Immature natural killer cell (primary cell): ENCODE data around the gene ATF6B. TPM values are rescaled to one million over a fixed set of nuclear protein-coding genes. Genes with fewer than 3 reads are reported as not detected.

Source experiments
- DNase-seq, 3 donors: peaks; one replicate each; pipeline ENCODE4 v3.0.0; 2022; ENCODE audit warnings: mixed read lengths in 1 of 3
- H3K27ac Mint-ChIP-seq, 6 donors: one replicate each; pipeline ENCODE4 v1.8.0; 2020; ENCODE audit warnings: mixed read lengths in 6 of 6, mild to moderate bottlenecking in 5 of 6, inconsistent platforms in 4 of 6, moderate library complexity in 3 of 6
- H3K27me3 Mint-ChIP-seq, 3 donors: one replicate each; pipeline ENCODE4 v1.8.0; 2020 to 2021; ENCODE audit warnings: low read depth in 3 of 3, mild to moderate bottlenecking in 3 of 3, mixed read lengths in 3 of 3, moderate library complexity in 3 of 3, inconsistent platforms in 1 of 3
- H3K36me3 Mint-ChIP-seq, 3 donors: one replicate each; pipeline ENCODE4 v1.8.0; 2020; ENCODE audit warnings: mixed read lengths in 3 of 3, inconsistent platforms in 2 of 3, mild to moderate bottlenecking in 2 of 3
- H3K4me1 Mint-ChIP-seq, 2 donors: one replicate each; pipeline ENCODE4 v1.8.0; 2020; ENCODE audit warnings: inconsistent platforms in 2 of 2, mild to moderate bottlenecking in 2 of 2, mixed read lengths in 2 of 2, moderate library complexity in 1 of 2
- H3K4me3 Mint-ChIP-seq, 5 donors: one replicate each; pipeline ENCODE4 v1.8.0; 2020; ENCODE audit warnings: mild to moderate bottlenecking in 5 of 5, mixed read lengths in 5 of 5, inconsistent platforms in 3 of 5, moderate library complexity in 3 of 5
- H3K9me3 Mint-ChIP-seq, 6 donors: one replicate each; pipeline ENCODE4 v1.8.0; 2020; ENCODE audit warnings: mild to moderate bottlenecking in 6 of 6, mixed read lengths in 6 of 6, inconsistent platforms in 4 of 6, moderate library complexity in 3 of 6
- polyA plus RNA-seq, 3 donors: library from polyadenylated mRNA; unstranded; fragments of 300-500 nt; fragmentation: Illumina TruSeq; gene quantifications; one replicate each; pipeline ENCODE4 v1.2.3, GENCODE V29; 2021

The ATF6B gene
- 10 to 100 TPM; 19.1 to 39.6 (median 20.7) TPM for polyA plus RNA-seq

DNA sequence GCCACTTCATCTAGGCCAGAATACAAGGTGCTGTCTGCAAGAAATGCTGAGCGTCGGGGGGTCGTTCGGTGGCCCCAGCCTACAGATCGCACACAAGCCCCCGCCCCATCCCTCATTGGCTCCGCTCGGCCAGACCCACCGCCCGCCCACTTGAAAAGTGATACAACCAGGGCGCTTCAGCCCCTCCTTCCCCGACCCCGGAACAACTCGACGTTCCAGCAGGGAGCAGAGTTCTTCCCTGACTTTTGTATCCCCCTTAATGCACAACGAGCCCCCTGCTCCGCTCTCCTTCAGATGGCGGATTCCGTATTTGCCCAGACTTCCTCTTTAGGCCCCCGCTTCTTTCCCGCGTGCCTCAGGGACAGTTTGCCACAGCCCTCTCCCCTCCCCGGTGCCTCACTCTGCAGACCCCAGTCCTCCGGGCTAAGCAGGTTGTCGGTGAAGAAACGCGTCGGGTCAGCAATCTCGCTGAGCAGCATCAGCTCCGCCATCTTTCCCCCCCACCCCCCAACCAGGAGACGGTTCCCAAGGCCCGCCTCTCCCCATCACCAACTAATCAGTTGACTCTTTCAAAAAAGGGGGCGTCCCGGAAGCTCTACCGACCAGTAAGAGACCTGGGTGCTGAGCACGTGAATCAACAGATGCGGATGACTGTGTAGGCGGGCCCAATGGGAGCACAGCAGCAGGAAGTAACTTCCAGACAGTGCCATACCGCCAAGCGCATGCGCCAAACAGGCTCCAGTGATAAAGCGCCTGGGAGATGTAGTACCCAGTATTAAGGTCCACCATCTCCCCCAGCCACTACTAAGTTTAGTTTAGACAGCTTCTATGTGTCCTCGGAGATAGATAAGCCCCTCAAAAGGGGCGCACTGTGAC, at the start of gene ATF6B:
TSS of gene ATF6B (minus strand) at position 530 of the 876 bp plus-strand sequence. CDS start at position 491, 39 bp downstream.
- H3K4me3 Mint-ChIP-seq, result peak within 1 kb of the TSS; percentile 97 to 99 (median 98)
- peaks cover 0 to 10% (median 3%) of the 10 kb centered on the region in 3 donors for H3K27me3 Mint-ChIP-seq
- H3K4me1 Mint-ChIP-seq, result peaks cover 50 to 63% of the 10 kb centered on the region in 2 donors
- peak within 1 kb of the TSS; percentile 90 to 99 (median 98) for H3K27ac Mint-ChIP-seq
- peak; percentile 96 to 98 (median 97) for DNase-seq
- H3K9me3 Mint-ChIP-seq, result no peaks in the 10 kb centered on the region
- H3K36me3 Mint-ChIP-seq, result peaks cover 6 to 14% (median 11%) of the 10 kb centered on the region in 3 donors

DNA sequence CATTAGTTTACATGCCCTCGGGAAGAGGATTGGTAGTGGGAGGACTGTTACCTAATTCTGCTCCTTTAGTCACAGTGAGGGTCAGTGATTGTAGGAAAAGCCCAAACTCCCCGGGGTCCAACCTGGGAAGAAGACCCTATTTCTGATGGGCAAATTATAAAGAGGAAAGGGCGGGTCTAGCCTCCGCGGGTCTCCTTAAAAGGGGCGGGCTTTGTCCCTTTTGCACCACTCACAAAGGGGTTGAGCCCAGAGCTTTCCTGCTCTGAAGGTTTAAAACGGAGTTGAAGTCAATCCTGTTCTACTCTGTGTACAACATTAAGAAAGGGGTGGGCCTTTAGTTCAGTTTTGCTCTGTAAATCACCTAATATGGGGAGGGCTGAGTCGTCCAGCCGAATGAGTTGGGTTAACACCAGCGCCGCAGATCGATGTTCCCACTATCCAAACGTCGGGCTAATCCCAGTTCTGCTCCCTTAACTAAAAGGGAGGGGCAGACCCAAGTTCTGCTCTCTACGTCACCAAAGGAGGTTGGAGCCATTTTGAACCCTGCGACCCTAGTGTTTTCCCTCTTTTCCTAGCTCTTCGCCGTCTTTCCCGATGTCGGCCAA, 49.2 kb upstream of the ATF6B start:
- H3K4me3 Mint-ChIP-seq, result peak overlapping the region; percentile 85 to 99 (median 91)
- DNase-seq, result no peak
- peaks cover 8 to 11% (median 9%) of the 10 kb centered on the region in 3 donors for H3K27me3 Mint-ChIP-seq
- no peaks in the 10 kb centered on the region for H3K9me3 Mint-ChIP-seq
- H3K4me1 Mint-ChIP-seq, result peaks cover 66 to 72% of the 10 kb centered on the region in 2 donors
- peaks cover 4 to 10% (median 6%) of the 10 kb centered on the region in 3 donors for H3K36me3 Mint-ChIP-seq
- H3K27ac Mint-ChIP-seq, result peak overlapping the region; percentile 94 to 100 (median 98)

DNA sequence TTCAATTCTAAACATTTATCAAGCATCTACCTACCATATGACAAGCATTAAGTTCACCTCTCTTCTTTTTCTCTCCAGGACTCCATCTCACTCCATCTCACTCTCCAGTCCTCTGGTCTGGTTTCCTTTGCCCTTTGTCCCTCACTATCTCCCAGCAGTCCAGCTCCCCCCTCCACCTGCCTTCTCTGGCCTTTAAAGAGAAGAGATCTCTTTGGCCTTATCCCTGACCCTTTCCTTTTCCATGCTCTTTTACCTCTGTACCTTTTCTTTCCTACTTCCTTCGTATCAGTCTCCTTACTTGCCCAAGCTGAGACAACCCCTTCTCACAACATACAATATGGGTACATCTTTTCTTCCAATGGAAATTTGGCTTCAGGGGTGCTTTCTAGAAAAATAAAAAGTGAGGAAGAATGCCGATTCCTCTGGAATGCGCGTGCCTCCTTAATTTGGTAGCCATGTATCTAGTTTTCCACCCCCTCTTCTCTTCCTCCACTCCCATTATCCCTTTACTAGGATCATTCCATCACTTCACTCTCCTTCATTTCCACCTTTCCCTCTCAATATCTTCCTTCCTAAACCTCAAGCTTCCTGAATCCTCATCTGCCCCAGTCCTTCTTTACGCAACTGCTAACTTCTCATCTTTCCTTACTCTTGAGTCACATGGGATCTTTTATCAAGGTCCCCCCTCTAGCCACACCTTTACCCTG, 48.6 kb upstream of the ATF6B start:
- Mint-ChIP-seq H3K36me3 (peaks cover 4 to 10% (median 6%) of the 10 kb centered on the region in 3 donors), H3K9me3 (no peaks in the 10 kb centered on the region), H3K4me3 (peak overlapping the region; percentile 85 to 99 (median 91)), H3K4me1 (peaks cover 66 to 72% of the 10 kb centered on the region in 2 donors), H3K27me3 (peaks cover 8 to 11% (median 9%) of the 10 kb centered on the region in 3 donors), H3K27ac (peak overlapping the region; percentile 94 to 100 (median 98))
- DNase-seq, result no peak

GRCh38 chr6:32175711-32176475, 47.8 kb upstream of the ATF6B start, which contains the start of gene AGPAT1:
TSS of gene AGPAT1 (minus strand) at chr6:32176084. CDS start at chr6:32171496, 4,588 bp downstream.
- DNase-seq, result peak; percentile 96
- peaks cover 8 to 11% (median 10%) of the 10 kb centered on the region in 3 donors for H3K27me3 Mint-ChIP-seq
- peak within 1 kb of the TSS; percentile 94 to 100 (median 98) for H3K27ac Mint-ChIP-seq
- peaks cover 64 to 72% of the 10 kb centered on the region in 2 donors for H3K4me1 Mint-ChIP-seq
- H3K9me3 Mint-ChIP-seq, result no peaks in the 10 kb centered on the region
- H3K36me3 Mint-ChIP-seq, result peaks cover 4 to 12% (median 6%) of the 10 kb centered on the region in 3 donors
- H3K4me3 Mint-ChIP-seq, result peak within 1 kb of the TSS; percentile 85 to 99 (median 91)

DNA sequence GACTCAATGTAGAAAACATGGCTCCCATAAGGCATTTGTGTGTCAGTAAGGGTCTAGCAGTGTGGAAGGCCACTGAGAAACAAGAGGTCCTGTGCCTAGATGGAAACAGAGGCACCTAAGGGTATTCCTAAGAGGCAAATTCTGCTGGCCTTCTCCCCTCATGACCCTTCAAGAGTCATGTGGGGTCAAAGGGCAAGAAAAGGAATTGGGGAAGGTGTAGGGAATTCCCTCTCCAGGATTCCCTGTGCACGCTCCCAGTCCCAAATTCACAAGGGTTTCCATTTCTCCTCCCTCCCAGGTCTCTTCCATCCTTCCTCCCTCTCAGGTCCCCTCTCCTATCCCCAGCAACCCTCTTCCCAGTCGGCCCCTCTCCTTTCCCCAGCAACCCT, 47.3 kb upstream of the ATF6B start:
- H3K27me3 Mint-ChIP-seq, result peaks cover 8 to 11% (median 10%) of the 10 kb centered on the region in 3 donors

GRCh38 chr6:32174416-32174815, 46.4 kb upstream of the ATF6B start:
- no peak for DNase-seq

More for the DNA sequence above, 47.3 kb upstream of the ATF6B start:
- Mint-ChIP-seq H3K4me3 (peak overlapping the region; percentile 85 to 99 (median 91)), H3K4me1 (peaks cover 58 to 66% of the 10 kb centered on the region in 2 donors), H3K36me3 (peaks cover 2 to 7% (median 2%) of the 10 kb centered on the region in 3 donors), H3K9me3 (no peaks in the 10 kb centered on the region), H3K27ac (peak overlapping the region; percentile 70 to 100 (median 92))
- DNase-seq, result no peak

GRCh38 chr6:32173051-32173727, 45.1 kb upstream of the ATF6B start:
- no peak for DNase-seq
- Mint-ChIP-seq H3K27me3 (peaks cover 10 to 11% (median 10%) of the 10 kb centered on the region in 3 donors), H3K4me1 (peaks cover 41 to 47% of the 10 kb centered on the region in 2 donors), H3K9me3 (no peaks in the 10 kb centered on the region), H3K27ac (peak overlapping the region in 4 of 6 donors; percentile 4 to 79 (median 34)), H3K4me3 (peak overlapping the region in 1 of 5 donors; percentile 1), H3K36me3 (peaks cover 5 to 20% (median 10%) of the 10 kb centered on the region in 3 donors)

More at GRCh38 chr6:32174416-32174815, 46.4 kb upstream of the ATF6B start:
- Mint-ChIP-seq H3K27me3 (peaks cover 10 to 12% (median 10%) of the 10 kb centered on the region in 3 donors), H3K27ac (peak overlapping the region in 5 of 6 donors; percentile 30 to 89 (median 73)), H3K4me1 (peaks cover 51 to 58% of the 10 kb centered on the region in 2 donors), H3K36me3 (peaks cover 5 to 13% (median 10%) of the 10 kb centered on the region in 3 donors), H3K4me3 (peak overlapping the region; percentile 74 to 94 (median 86)), H3K9me3 (no peaks in the 10 kb centered on the region)

GRCh38 chr6:32171234-32171633, 43.2 kb upstream of the ATF6B start:
- H3K9me3 Mint-ChIP-seq, result no peaks in the 10 kb centered on the region
- peaks cover 11 to 27% (median 18%) of the 10 kb centered on the region in 3 donors for H3K36me3 Mint-ChIP-seq
- DNase-seq, result no peak
- no peak overlapping the region for H3K27ac Mint-ChIP-seq
- H3K4me1 Mint-ChIP-seq, result peaks cover 23 to 28% of the 10 kb centered on the region in 2 donors
- H3K4me3 Mint-ChIP-seq, result no peak overlapping the region
- H3K27me3 Mint-ChIP-seq, result peaks cover 3 to 4% (median 3%) of the 10 kb centered on the region in 3 donors

GRCh38 chr6:32170294-32170693, 42.2 kb upstream of the ATF6B start:
- no peaks in the 10 kb centered on the region for H3K9me3 Mint-ChIP-seq
- peaks cover 3 to 4% (median 3%) of the 10 kb centered on the region in 3 donors for H3K27me3 Mint-ChIP-seq
- H3K27ac Mint-ChIP-seq, result no peak overlapping the region
- no peak overlapping the region for H3K4me3 Mint-ChIP-seq
- H3K36me3 Mint-ChIP-seq, result peaks cover 11 to 31% (median 18%) of the 10 kb centered on the region in 3 donors
- DNase-seq, result no peak
- peaks cover 17 to 22% of the 10 kb centered on the region in 2 donors for H3K4me1 Mint-ChIP-seq

- no peak for DNase-seq
- Mint-ChIP-seq H3K27me3 (peaks cover 3 to 4% (median 3%) of the 10 kb centered on the region in 3 donors), H3K36me3 (peaks cover 11 to 31% (median 18%) of the 10 kb centered on the region in 3 donors), H3K9me3 (no peaks in the 10 kb centered on the region), H3K4me1 (peaks cover 4 to 9% of the 10 kb centered on the region in 2 donors), H3K27ac (no peak overlapping the region), H3K4me3 (no peak overlapping the region)
These were observed 41.0 kb upstream of the ATF6B start for GRCh38 chr6:32168807-32169591.

DNA sequence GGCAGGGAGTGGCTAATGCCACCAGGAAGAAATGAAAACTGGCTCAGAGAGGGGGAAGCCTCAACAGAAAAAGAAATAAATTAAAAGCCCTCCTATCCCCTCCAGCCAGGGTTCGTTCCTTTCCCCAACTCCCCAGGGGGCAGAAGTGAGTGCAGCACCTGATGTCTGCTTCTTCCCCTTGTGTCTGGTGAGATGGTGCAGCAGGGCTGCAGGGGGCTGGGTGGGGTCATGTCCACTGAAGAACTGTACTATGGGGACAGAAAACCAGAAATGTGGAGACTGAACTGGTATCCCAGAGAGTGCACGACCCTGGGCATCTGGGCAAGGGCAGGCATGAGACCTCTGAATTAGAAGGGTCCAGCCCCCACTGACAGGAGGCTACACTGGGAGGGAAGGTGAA, 40.3 kb upstream of the ATF6B start:
- DNase-seq, result no peak
- no peak overlapping the region for H3K4me3 Mint-ChIP-seq
- no peaks in the 10 kb centered on the region for H3K9me3 Mint-ChIP-seq
- H3K4me1 Mint-ChIP-seq, result peaks cover 0 to 5% of the 10 kb centered on the region in 2 donors
- peaks cover 3 to 4% (median 3%) of the 10 kb centered on the region in 3 donors for H3K27me3 Mint-ChIP-seq
- no peak overlapping the region for H3K27ac Mint-ChIP-seq
- peaks cover 11 to 31% (median 18%) of the 10 kb centered on the region in 3 donors for H3K36me3 Mint-ChIP-seq
